GM23338 (cell line): Measurements from ENCODE around the gene AQP7. TPM values are rescaled to one million over a fixed set of nuclear protein-coding genes. Genes with fewer than 3 reads are reported as not detected.
A peak's percentile ranks its signal among the peaks of the same experiment; 100 is the strongest.

Source experiments
- ATAC-seq: fragments of 200-7000 bp; cut with Tn5 transposase; 3 replicates; pipeline ENCODE4 v1.9.1; 2020
- DNase-seq: peaks from one replicate; pipeline ENCODE4 v3.0.0-alpha.2; 2015; ENCODE audit warnings: low spot score
- H2AFZ ChIP-seq: fragments of 200-600 bp; sonication (generic); 2 replicates; pipeline ENCODE4 v1.8.0; 2016; ENCODE audit warnings: antibody characterized with exemption, mild to moderate bottlenecking, moderate library complexity
- H3F3A ChIP-seq: fragments of 200-600 bp; sonication (generic); replicated peaks from 2 replicates; pipeline ENCODE4 v1.8.0; 2017; ENCODE audit warnings: antibody characterized with exemption, mixed run types, low read depth
- H3K27ac ChIP-seq: fragments of 200-600 bp; sonication (generic); 2 replicates; pipeline ENCODE4 v1.6.1; 2016; ENCODE audit warnings: low read depth
- H3K27me3 ChIP-seq: fragments of 200-600 bp; sonication (generic); 2 replicates; pipeline ENCODE4 v1.8.0; 2016; ENCODE audit warnings: mild to moderate bottlenecking, mixed run types, moderate library complexity; ENCODE audit not compliant: insufficient read depth
- H3K36me3 ChIP-seq: fragments of 200-600 bp; sonication (generic); 2 replicates; pipeline ENCODE4 v1.8.0; 2016; ENCODE audit warnings: mild to moderate bottlenecking; ENCODE audit not compliant: insufficient read depth
- H3K4me1 ChIP-seq: fragments of 200-600 bp; sonication (generic); 2 replicates; pipeline ENCODE4 v1.8.0; 2016; ENCODE audit warnings: mild to moderate bottlenecking, moderate library complexity; ENCODE audit not compliant: insufficient read depth
- H3K4me2 ChIP-seq: fragments of 200-600 bp; sonication (generic); 2 replicates; pipeline ENCODE4 v1.7.1; 2017; ENCODE audit warnings: mixed run types
- H3K4me3 ChIP-seq: fragments of 200-600 bp; sonication (generic); 2 replicates; pipeline ENCODE4 v1.6.1; 2016; ENCODE audit warnings: mixed run types
- H3K79me2 ChIP-seq: fragments of 200-600 bp; sonication (generic); replicated peaks from 2 replicates; pipeline ENCODE4 v1.8.0; 2017; ENCODE audit warnings: mild to moderate bottlenecking; ENCODE audit not compliant: insufficient read depth
- H3K9me2 ChIP-seq: fragments of 200-600 bp; sonication (generic); 2 replicates; pipeline ENCODE4 v1.8.0; 2017; ENCODE audit not compliant: insufficient read depth
- H4K20me1 ChIP-seq: fragments of 200-600 bp; sonication (generic); replicated peaks from 2 replicates; pipeline ENCODE4 v1.8.0; 2017; ENCODE audit warnings: mild to moderate bottlenecking; ENCODE audit not compliant: insufficient read depth
- H3K27ac Mint-ChIP-seq: 2 replicates; pipeline ENCODE4 v1.8.0; 2020; ENCODE audit warnings: inconsistent platforms, mild to moderate bottlenecking, moderate library complexity, mixed read lengths
- H3K27me3 Mint-ChIP-seq: 3 replicates; pipeline ENCODE4 v1.8.0; 2022; ENCODE audit warnings: low read depth, mild to moderate bottlenecking, moderate library complexity, mixed read lengths, inconsistent platforms; ENCODE audit not compliant: insufficient read depth, poor library complexity
- H3K36me3 Mint-ChIP-seq: 3 replicates; pipeline ENCODE4 v1.8.0; 2021; ENCODE audit warnings: low read depth, mild to moderate bottlenecking, inconsistent platforms, moderate library complexity, mixed read lengths
- H3K4me1 Mint-ChIP-seq: 3 replicates; pipeline ENCODE4 v1.8.0; 2020; ENCODE audit warnings: mild to moderate bottlenecking, inconsistent platforms, mixed read lengths
- H3K4me3 Mint-ChIP-seq: 3 replicates; pipeline ENCODE4 v1.8.0; 2021; ENCODE audit warnings: moderate library complexity, mild to moderate bottlenecking, inconsistent platforms, mixed read lengths
- H3K9me3 Mint-ChIP-seq: 3 replicates; pipeline ENCODE4 v1.8.0; 2020; ENCODE audit warnings: moderate library complexity, mild to moderate bottlenecking, inconsistent platforms, mixed read lengths
- CTCF ChIP-seq, 2 experiments: fragments of 200-600 bp in 1 of 2; sonication (generic) in 1 of 2; conservative IDR thresholded peaks; 2 replicates each; pipeline versions ENCODE4 v1.5.1 to v1.6.1; 2016 to 2017; ENCODE audit warnings: antibody characterized with exemption in 2 of 2, low read depth in 2 of 2, mild to moderate bottlenecking in 2 of 2, moderate library complexity in 1 of 2
- NANOG ChIP-seq: IDR thresholded peaks from 2 replicates; pipeline ENCODE4 v1.6.1; 2016; ENCODE audit warnings: antibody characterized with exemption, borderline replicate concordance
- STAT1 ChIP-seq: IDR thresholded peaks from one replicate; pipeline ENCODE4 v1.6.1; 2016; ENCODE audit warnings: antibody characterized with exemption; ENCODE audit not compliant: unreplicated experiment
- ZNF331 ChIP-seq: fragments of 250-450 bp; sonication (Bioruptor Pico); IDR thresholded peaks from 2 replicates; pipeline ENCODE4 v1.5.0; 2020; ENCODE audit warnings: low read depth, mild to moderate bottlenecking, moderate library complexity
- ZNF462 ChIP-seq: fragments of 250-450 bp; sonication (Bioruptor Pico); IDR thresholded peaks from 2 replicates; pipeline ENCODE4 v1.5.0; 2020; ENCODE audit warnings: mild to moderate bottlenecking, moderate library complexity
- polyA plus RNA-seq: library from polyadenylated mRNA; unstranded; fragments of >200 nt; fragmentation: Nextera tagmentation; extraction: Ambion mirVana; gene quantifications from 2 replicates; pipeline ENCODE4 v1.2.1, GENCODE V29; 2016
- total RNA-seq: library from RNA; depleted of rRNA; stranded (reverse); fragments of >200 nt; shearing (Covaris generic); gene quantifications from 2 replicates; pipeline ENCODE4 v1.2.3, GENCODE V29; 2014

AQP7 gene
- total and polyA plus RNA-seq, 2 experiments from 2014 or later = not detected

- TF ChIP-seq CTCF (conservative IDR thresholded peaks at IDR 0.05; ENCODE audit: low read depth in 2 of 2) (no peak), STAT1 (no peak), ZNF331 (CRISPR knock-in tag) (no peak)
These were observed 15.7 kb upstream of the AQP7 start (continued) for GRCh38 chr9:33418090-33418489.

GRCh38 chr9:33416996-33417395 lies 14.6 kb upstream of the AQP7 start:
- H2AFZ ChIP-seq = no peak overlapping the region
- no peak for DNase-seq
- no peaks in the 10 kb centered on the region for H3K9me2 ChIP-seq
- TF ChIP-seq ZNF462 (CRISPR knock-in tag) = no peak
- no peak for TF ChIP-seq NANOG
- H3K36me3 Mint-ChIP-seq = no peaks in the 10 kb centered on the region
- no peak overlapping the region for H3K4me2 ChIP-seq
- peaks cover 3% of the 10 kb centered on the region; the same call in 2 of the 3 replicates for H3K9me3 Mint-ChIP-seq
- no peaks in the 10 kb centered on the region for H4K20me1 ChIP-seq
- no peaks in the 10 kb centered on the region for H3K27me3 ChIP-seq
- no peak overlapping the region for H3K4me3 Mint-ChIP-seq
- H3K27me3 Mint-ChIP-seq = peaks cover 5% of the 10 kb centered on the region
- H3K27ac ChIP-seq = no peak overlapping the region
- no peaks in the 10 kb centered on the region for H3K4me1 ChIP-seq
- H3F3A ChIP-seq = no peaks in the 10 kb centered on the region
- no peak for ATAC-seq
- H3K4me1 Mint-ChIP-seq = peaks cover 6% of the 10 kb centered on the region
- H3K79me2 ChIP-seq = no peaks in the 10 kb centered on the region
- H3K4me3 ChIP-seq = no peak overlapping the region
- H3K27ac Mint-ChIP-seq = peak overlapping the region; percentile 62; the same call in 1 of the 2 replicates
- H3K36me3 ChIP-seq = no peaks in the 10 kb centered on the region
